DND-41 (cell line): ENCODE data around the gene CYB561D2.

ENCODE experiments used
- EZH2 ChIP-seq: IDR thresholded peaks from 3 replicates; pipeline ENCODE4 v1.6.1; 2012; ENCODE audit warnings: borderline replicate concordance, low read depth, mild to moderate bottlenecking, moderate library complexity, low read length, inconsistent platforms; ENCODE audit not compliant: severe bottlenecking
- TF ChIP-seq, protein P1 (sequence below): IDR thresholded peaks from 2 replicates; pipeline ENCODE4 v1.5.1; 2012; ENCODE audit warnings: borderline replicate concordance, low read length, moderate library complexity, mild to moderate bottlenecking; ENCODE audit not compliant: poor library complexity, severe bottlenecking; ENCODE audit errors: extremely low read depth

DNA sequence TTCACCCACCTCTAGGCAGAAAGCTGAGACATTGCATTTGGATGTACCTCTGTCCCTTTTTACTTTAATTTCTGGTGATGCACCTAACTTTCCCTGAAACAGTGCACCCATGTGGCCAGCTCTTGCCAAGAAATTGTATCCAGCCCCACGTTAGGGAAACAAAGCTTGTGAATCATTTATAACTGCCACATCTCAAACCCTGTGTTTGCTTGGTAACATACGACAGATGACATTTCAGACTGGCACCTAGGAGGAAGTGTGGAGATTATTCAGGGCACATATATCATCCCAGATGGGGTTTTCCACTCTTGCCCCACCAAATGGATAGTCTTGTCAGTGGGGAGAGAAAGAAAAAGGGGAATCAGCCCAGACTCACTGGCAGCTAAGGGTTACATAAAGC lies 2.1 kb downstream of the CYB561D2 start:
- TF ChIP-seq EZH2: no peak
- TF ChIP-seq, protein P1, sequence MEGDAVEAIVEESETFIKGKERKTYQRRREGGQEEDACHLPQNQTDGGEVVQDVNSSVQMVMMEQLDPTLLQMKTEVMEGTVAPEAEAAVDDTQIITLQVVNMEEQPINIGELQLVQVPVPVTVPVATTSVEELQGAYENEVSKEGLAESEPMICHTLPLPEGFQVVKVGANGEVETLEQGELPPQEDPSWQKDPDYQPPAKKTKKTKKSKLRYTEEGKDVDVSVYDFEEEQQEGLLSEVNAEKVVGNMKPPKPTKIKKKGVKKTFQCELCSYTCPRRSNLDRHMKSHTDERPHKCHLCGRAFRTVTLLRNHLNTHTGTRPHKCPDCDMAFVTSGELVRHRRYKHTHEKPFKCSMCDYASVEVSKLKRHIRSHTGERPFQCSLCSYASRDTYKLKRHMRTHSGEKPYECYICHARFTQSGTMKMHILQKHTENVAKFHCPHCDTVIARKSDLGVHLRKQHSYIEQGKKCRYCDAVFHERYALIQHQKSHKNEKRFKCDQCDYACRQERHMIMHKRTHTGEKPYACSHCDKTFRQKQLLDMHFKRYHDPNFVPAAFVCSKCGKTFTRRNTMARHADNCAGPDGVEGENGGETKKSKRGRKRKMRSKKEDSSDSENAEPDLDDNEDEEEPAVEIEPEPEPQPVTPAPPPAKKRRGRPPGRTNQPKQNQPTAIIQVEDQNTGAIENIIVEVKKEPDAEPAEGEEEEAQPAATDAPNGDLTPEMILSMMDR: peak; percentile 47
